Epithelial cell of proximal tubule (primary cell): Measurements from ENCODE around the gene NRDC. TPM values are rescaled to one million over a fixed set of nuclear protein-coding genes. Genes with fewer than 3 reads are reported as not detected.

Experiments
- DNase-seq: peaks from one replicate; pipeline ENCODE4 v3.0.0-alpha.2; 2011; ENCODE audit warnings: low read depth
- H3K4me3 ChIP-seq: 2 replicates; pipeline ENCODE4 v1.5.1; 2011; ENCODE audit warnings: low read depth, mild to moderate bottlenecking, low read length
- CTCF ChIP-seq: conservative IDR thresholded peaks from 2 replicates; pipeline ENCODE4 v1.5.1; 2012; ENCODE audit warnings: low read depth, mild to moderate bottlenecking, low read length
- total RNA-seq: library from RNA; depleted of rRNA; stranded (reverse); fragments of >200 nt; gene quantifications from 2 replicates; pipeline ENCODE4 v1.2.3, GENCODE V29; 2015

Gene NRDC
- total RNA-seq, 1 donor from 2014 or later = 46.0 TPM

- no peak overlapping the region for H3K4me3 ChIP-seq
- no peak for DNase-seq
- no peak for TF ChIP-seq CTCF
These were observed 19.6 kb downstream of the NRDC start for GRCh38 chr1:51858892-51859291.

DNA sequence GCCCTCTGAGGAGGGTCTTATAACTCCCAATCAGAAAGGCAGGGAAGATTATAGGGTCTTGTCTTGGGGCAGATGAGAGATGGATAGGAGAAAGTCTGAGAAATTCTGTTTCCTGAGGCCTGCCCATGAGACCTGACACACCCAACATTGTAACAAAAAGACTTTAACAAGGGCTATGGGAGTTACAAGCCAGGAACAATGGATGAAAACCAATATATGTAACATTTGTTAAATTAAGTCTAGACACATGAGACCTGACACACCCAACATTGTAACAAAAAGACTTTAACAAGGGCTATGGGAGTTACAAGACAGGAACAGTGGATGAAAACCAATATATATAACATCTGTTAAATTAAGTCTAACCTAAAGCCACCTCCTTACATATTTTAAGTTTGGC is 21.8 kb downstream of the NRDC start:
- H3K4me3 ChIP-seq = no peak overlapping the region
- DNase-seq = no peak
- no peak for TF ChIP-seq CTCF

DNA sequence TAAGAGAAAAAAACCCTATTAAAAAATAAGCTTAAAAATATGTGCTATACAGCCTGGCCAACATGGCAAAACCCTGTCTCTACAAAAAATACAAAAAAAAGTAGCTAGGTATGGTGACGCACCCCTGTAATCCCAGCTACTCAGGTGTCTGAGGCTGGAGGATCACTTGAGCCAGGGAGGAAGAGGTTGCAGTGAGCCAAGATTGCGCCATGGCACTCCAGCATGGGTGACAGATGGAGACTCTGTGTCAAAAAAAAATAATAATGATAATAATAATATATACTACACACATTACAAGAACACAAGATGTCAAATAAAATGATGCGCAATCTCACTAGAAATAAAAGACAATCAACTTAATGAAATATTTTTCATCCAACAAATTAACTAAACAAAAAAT is 22.9 kb downstream of the NRDC start:
- no peak overlapping the region for H3K4me3 ChIP-seq
- no peak for TF ChIP-seq CTCF
- no peak for DNase-seq

DNA sequence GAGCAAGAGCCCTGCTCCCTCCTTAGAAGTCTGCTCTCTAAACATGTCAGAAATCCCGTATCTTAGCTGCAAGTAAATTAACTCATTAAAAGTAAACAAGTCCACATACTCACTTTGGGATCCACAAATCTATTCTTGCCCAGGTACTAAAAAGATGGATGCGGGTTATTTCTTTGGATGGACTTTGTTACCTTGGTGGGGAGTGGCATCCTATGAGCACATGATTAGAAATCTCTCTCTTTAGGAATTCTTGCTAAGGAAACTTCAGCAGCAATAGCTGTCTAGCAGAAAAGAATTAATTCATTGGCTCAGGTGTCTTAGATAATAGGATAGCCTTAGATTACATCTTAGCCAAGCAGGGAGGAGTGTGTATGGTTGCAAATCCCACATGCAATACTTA is 25.2 kb downstream of the NRDC start:
- no peak overlapping the region for H3K4me3 ChIP-seq
- DNase-seq = no peak
- TF ChIP-seq CTCF = no peak

DNA sequence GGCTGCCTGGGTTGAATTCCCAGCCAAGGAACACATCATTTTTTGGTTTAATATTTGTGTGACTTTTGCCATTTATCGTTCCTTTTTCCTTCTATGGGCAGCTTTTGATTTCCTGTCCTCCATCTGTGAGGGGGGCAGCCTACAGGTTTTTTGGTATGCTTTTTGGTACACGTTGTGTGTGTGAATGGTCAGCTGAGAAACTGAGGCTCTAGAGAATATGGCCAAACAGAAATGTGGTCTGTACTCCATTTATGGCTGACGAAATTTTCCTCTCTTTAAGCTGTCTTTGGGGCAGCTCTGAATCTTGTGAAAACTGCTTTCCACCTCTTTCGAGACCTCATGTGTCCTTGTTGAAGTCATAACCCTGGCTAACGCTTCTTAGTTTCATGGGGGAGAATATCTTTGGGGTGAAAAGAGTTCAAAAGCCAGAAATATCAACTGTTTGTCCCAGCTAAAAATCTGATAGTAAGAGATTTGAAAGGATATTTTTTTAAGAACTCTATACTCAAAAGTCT is 26.6 kb downstream of the NRDC start:
- H3K4me3 ChIP-seq = no peak overlapping the region
- no peak for TF ChIP-seq CTCF
- DNase-seq = no peak

GRCh38 chr1:51850420-51851223 is 27.9 kb downstream of the NRDC start:
- no peak for DNase-seq
- no peak overlapping the region for H3K4me3 ChIP-seq
- no peak for TF ChIP-seq CTCF
